Esophagus squamous epithelium (tissue), 4 donors: ENCODE data around the gene ENTPD1.

Source experiments
- CTCF ChIP-seq, 6 experiments: fragments of 450-650 bp in 4 of 6; fragments of 200-600 bp in 2 of 6; sonication (generic) in 2 of 6; IDR thresholded peaks; one replicate each; pipeline ENCODE4 v1.5.1; 2016 to 2019; ENCODE audit warnings: antibody characterized with exemption in 6 of 6, mild to moderate bottlenecking in 4 of 6, moderate library complexity in 4 of 6
- POLR2A ChIP-seq, 4 donors: fragments of 450-650 bp; IDR thresholded peaks; one replicate each; pipeline ENCODE4 v1.6.1; 2017; ENCODE audit warnings: antibody characterized with exemption in 4 of 4, mild to moderate bottlenecking in 4 of 4, moderate library complexity in 3 of 4

GRCh38 chr10:95830044-95830443 lies 74.1 kb downstream of the ENTPD1 start:
- TF ChIP-seq POLR2A (IDR thresholded peaks at IDR 0.05) (no peak), CTCF (IDR thresholded peaks at IDR 0.05) (no peak)
